Measurements from ENCODE around the gene DIAPH1.

DIAPH1 gene

GRCh38 chr5:141517880-141518617, 100.8 kb downstream of the DIAPH1 start:
- DNase-seq: no peak

DNA sequence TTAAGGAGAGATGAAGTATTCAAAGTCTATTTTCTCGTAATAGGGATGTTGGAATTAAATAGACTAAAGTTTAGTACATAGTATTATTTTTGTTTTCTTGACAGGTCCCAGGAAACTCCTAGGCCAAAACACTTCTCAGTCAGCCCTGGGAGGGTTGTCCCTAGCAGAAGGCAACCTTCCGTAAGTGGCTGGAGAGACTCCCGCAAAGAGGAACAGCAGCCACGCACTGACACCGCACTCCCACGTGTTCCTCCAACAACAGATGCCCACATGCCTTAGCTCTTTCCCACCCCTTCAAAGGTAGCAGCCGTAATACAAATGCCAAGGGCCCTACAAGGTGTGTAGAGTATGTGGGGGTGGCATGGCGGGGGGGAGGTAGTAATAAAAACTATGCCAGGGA, 101.5 kb downstream of the DIAPH1 start:
- no peak for DNase-seq

DNA sequence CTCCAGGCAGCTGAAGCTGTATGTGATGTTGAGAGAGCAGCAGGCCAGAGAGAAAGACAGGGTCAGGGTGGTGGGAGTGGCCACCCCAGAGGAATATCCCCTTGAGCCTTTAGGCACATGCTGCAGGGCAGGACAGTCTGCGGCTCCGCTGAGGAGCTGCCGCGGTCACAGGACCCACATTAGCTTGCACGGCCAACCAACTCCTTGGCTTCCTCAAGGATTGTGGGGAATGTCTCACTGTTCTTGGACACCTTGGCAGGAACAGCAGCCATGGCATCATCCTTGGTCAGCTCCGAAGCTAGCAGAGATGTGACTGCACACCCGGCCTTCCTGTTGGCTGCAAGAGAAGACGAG, 102.2 kb downstream of the DIAPH1 start:
- no peak for DNase-seq

DNA sequence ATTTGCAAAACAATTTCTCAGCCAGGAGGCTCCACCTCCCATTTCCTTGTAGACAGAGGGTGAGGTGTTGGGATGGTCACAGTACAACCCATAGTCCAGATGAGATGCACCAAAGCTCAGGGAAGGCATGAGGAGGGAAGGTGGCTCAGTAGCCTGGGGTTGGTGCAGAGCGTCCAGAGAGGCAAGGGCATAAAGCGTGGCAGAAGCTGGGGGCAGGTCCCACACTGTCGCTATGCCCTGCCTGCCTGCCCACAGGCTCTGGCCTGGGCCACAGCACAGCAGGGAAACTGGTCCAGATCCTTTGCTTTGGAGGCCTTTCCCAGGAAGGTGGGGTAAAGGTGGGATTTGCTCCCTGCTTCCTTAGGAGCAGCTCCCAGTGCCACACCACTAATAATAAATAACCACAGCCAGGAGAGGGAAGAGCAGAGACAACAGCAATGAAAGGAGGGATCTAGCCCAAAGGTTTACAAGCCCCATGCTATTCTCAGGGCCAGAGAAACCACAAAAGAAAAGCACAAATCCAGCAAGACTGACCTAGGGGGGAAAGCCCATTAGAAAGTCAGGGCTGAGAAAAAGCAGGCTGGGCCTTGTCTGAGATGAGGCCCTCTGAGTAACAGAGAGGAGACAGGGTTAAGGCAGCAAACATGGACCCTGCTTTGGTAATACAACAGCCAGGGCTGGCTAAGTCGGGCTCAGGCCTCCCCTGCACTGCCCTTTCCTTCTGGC, 102.7 kb downstream of the DIAPH1 start:
- DNase-seq: no peak

- no peak for DNase-seq
Measured at GRCh38 chr5:141515141-141515540, 103.7 kb downstream of the DIAPH1 start.

- no peak for DNase-seq
Measured at GRCh38 chr5:141514330-141515133, 104.3 kb downstream of the DIAPH1 start.

- DNase-seq: peak in 1 of 2 donors; percentile 74
Measured at GRCh38 chr5:141513627-141514329, 105.0 kb downstream of the DIAPH1 start.

DNA sequence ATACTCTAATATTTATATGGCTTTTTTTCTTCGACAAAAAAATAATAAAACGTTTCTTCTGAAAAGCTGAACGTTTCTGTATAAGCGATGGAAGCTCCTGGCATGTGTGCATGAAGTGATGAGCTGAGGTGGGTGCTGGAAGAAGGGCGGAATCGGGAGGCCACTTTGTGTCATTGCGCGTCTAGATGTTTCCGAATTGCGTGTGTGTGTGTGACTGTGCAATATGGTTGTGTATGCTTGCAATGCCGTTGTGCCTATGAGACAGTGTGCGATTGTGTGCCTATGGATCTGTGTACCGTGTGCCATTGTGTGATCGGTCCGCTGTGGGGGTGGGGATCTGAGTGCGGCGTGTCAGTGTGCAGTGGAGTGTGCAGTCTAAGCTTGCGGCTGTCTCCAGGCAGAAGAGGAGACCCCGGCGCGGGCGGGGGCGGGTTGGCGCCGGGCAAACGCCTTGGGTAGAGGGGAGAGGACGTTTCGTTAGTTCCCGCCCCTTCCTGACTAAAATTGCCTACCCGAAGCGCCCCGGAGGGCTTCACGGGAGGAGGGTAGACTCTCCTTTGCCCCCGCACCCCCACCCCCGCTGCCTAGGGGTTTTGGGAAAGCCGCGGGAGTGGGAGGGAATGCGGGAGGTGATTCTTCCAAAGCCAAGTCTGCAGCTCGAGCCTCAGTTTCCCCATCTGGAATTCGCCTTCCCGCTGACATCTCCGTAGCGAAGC, 105.7 kb downstream of the DIAPH1 start:
- DNase-seq: peak in 1 of 2 donors; percentile 17

GRCh38 chr5:141512390-141512910, 106.3 kb downstream of the DIAPH1 start:
- peak in 1 of 2 donors; percentile 39 for DNase-seq

DNA sequence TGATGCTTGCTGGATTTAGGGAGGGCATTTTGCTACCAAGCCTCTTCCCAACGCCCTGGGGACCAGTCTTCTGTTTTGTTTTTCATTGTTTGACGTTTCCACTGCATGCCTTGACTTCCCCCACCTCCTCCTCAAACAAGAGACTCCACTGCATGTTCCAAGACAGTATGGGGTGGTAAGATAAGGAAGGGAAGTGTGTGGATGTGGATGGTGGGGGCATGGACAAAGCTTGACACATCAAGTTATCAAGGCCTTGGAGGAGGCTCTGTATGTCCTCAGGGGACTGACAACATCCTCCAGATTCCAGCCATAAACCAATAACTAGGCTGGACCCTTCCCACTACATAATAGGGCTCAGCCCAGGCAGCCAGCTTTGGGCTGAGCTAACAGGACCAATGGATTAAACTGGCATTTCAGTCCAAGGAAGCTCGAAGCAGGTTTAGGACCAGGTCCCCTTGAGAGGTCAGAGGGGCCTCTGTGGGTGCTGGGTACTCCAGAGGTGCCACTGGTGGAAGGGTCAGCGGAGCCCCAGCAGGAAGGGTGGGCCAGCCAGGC, 107.0 kb downstream of the DIAPH1 start:
- no peak for DNase-seq

DNA sequence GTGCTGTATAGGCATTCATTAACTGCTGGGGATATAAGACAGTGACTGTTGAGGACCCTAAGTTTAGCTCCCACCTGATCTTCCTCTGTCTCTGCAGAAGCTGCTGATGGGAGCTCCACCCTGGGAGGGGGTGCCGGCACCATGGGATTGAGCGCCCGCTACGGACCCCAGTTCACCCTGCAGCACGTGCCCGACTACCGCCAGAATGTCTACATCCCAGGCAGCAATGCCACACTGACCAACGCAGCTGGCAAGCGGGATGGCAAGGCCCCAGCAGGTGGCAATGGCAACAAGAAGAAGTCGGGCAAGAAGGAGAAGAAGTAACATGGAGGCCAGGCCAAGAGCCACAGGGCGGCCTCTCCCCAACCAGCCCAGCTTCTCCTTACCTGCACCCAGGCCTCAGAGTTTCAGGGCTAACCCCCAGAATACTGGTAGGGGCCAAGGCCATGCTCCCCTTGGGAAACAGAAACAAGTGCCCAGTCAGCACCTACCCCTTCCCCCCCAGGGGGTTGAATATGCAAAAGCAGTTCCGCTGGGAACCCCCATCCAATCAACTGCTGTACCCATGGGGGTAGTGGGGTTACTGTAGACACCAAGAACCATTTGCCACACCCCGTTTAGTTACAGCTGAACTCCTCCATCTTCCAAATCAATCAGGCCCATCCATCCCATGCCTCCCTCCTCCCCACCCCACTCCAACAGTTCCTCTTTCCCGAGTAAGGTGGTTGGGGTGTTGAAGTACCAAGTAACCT, 107.8 kb downstream of the DIAPH1 start:
- DNase-seq: no peak

DNA sequence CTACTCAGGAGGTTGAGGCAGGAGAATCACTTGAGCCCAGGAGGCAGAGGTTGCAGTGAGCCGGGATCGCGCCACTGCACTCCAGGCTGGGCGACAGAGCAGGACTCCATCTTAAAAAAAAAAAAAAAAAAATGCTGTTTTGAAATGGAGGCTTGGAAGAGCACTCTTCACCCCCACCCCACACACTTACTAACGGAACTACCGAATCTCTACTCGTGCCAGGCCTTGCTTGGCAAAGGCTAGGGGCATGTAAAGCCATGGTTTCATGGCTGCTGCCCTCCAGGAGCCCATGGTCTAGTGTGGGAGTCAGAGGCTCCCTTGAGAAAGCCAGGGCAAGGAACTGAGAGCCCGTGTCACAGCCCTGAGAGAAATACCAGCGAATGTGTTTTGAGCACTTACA, 108.6 kb downstream of the DIAPH1 start:
- DNase-seq: no peak

DNA sequence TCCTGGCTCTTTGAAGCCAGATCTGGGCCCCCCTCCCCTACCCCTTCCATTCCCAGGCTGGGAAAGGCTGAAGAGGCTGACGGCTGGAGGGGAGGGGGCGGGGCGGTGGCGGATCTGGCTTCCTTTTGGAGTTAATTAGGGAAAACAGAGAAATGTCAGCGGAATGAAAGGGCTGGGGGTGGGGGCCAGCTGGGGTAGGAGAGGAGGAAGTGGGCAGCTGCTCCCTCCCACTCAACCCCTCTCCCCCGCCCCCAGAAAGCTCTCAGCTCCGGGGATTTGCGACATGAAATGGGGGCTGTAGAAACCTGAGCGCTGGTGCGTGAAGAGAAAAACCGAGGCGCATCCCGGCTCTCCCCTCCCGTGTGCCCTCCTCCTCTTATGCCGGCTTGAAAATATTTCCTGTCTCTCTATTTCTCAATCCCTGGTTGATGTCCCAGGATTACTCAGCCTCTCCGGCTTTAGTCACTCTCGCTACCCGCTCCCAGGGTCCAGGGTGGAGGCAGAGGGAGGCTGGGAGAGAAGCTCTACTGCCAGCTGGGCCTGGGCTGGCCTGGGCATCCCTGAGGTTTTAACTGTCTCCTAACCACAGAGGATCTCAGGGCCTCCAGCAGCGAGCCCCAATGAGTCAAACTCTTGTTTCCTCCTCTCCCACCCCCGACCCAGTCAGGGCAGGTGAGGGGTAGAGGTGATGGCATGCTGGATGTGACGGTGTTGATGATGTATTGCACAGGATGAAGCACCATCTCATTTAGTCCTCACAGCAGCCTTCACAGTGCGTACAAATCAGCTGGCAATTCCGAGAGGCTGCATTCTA, 109.8 kb downstream of the DIAPH1 start:
- no peak for DNase-seq

GRCh38 chr5:141508440-141508797, 110.4 kb downstream of the DIAPH1 start:
- no peak for DNase-seq

DNA sequence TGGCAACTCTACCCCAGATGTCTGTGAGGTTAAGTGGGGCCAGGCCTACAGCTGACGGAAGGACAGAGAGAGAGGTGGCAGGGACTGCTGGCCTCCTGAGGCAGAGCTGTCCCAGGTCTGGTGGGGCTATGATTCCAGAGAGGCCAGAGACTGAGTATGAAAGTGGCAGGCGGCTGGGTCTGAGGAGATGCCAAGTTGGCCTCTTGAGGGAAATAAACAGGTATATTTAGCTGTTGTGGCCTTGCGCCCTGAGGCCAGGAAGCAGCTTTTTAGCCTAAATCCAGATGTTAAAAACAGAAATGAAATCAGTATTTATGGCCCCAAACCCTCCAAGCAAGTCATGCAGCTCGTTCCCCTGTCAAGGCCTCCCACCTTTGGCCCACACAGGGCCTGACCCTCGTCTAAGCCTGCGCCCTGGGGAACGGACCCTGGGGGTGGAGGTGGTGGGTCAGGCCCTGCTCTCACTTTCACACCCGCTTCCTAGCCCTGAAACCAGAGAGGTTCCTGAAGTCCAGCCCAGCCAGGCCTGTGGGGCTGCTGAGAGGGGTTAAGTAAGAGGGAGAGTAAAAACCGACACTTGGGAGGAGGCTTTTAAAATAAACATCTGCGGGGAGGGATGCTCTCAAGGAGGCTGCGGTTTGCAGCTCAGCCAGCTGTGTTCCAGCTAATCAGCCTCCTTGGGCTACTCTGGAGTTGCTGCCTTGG, 111.3 kb downstream of the DIAPH1 start:
- DNase-seq: no peak

DNA sequence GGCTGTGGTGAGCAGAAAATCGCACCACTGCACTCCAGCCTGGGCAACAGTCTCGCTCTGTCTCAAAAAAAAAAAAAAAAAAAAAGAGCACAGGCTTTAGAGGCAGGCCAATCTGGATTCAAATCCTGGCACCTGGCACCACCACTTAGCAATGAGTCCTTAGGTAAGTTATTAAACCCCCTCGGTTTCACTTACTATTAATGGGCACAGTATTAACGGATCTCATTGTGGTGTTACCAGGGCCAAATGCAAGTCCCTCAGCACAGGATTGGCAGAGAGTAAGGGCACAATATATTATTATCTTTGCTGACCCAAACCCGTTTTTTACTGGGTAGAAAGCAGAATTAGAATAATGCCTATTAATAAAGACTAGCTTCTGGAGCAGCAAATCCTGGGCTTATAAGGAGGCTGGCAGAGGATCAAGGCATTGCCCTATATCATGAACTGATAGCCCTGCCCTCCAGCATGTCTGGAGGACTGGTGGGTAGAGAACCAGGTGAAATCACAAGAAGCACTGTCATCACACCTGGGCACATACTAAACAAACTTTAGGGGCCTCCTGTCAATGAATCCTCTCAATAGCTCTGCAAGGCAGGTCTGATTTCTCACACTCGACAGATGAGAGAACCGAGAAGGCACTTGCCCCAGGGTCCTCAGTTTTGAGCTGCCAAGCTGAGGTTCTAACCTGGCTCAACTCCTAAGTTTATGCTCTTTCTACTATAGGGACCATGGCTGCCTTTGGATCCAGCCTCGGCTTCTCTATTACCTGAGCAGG, 112.2 kb downstream of the DIAPH1 start:
- DNase-seq: no peak

GRCh38 chr5:141504216-141504615, 114.6 kb downstream of the DIAPH1 start:
- DNase-seq: no peak

GRCh38 chr5:141503681-141504080, 115.1 kb downstream of the DIAPH1 start:
- no peak for DNase-seq

GRCh38 chr5:141501761-141502160, 117.0 kb downstream of the DIAPH1 start:
- DNase-seq: no peak

Measured in bone marrow (tissue), 2 donors.